ENCODE data around the gene ATP5F1E. TPM values are rescaled to one million over a fixed set of nuclear protein-coding genes. Genes with fewer than 3 reads are reported as not detected.

ATP5F1E gene
- total and polyA plus RNA-seq, 9 of the 15 experiments (the other 6 are each of a cell fraction or from before 2014, with no cell fraction given): 60.3 to 162 (median 113) TPM

GRCh38 chr20:59032713-59033059 lies 551 bp upstream of the ATP5F1E start (continued):
- TF ChIP-seq ZNF79 (CRISPR knock-in tag; IDR thresholded peaks at IDR 0.05; ENCODE audit: low read depth) (no peak), ZBTB11 (CRISPR knock-in tag; IDR thresholded peaks at IDR 0.05) (no peak), MLLT1 (IDR thresholded peaks at IDR 0.05) (no peak), E4F1 (CRISPR knock-in tag; IDR thresholded peaks at IDR 0.05; ENCODE audit: borderline replicate concordance) (no peak), HSF4 (CRISPR knock-in tag; IDR thresholded peaks at IDR 0.05; ENCODE audit: borderline replicate concordance) (0 out of 2 replicates have a peak, but pooled peaks have one; percentile 14), ARID4B (CRISPR knock-in tag; IDR thresholded peaks at IDR 0.05) (no peak), HMG20B (CRISPR knock-in tag; IDR thresholded peaks at IDR 0.05) (peak; percentile 87; the same call in 1 of the 2 replicates)
- TF ChIP-seq, protein P1, sequence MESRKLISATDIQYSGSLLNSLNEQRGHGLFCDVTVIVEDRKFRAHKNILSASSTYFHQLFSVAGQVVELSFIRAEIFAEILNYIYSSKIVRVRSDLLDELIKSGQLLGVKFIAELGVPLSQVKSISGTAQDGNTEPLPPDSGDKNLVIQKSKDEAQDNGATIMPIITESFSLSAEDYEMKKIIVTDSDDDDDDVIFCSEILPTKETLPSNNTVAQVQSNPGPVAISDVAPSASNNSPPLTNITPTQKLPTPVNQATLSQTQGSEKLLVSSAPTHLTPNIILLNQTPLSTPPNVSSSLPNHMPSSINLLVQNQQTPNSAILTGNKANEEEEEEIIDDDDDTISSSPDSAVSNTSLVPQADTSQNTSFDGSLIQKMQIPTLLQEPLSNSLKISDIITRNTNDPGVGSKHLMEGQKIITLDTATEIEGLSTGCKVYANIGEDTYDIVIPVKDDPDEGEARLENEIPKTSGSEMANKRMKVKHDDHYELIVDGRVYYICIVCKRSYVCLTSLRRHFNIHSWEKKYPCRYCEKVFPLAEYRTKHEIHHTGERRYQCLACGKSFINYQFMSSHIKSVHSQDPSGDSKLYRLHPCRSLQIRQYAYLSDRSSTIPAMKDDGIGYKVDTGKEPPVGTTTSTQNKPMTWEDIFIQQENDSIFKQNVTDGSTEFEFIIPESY (CRISPR knock-in tag; IDR thresholded peaks at IDR 0.05): peak; percentile 46; the same call in 1 of the 2 replicates
- TF ChIP-seq, protein P2, sequence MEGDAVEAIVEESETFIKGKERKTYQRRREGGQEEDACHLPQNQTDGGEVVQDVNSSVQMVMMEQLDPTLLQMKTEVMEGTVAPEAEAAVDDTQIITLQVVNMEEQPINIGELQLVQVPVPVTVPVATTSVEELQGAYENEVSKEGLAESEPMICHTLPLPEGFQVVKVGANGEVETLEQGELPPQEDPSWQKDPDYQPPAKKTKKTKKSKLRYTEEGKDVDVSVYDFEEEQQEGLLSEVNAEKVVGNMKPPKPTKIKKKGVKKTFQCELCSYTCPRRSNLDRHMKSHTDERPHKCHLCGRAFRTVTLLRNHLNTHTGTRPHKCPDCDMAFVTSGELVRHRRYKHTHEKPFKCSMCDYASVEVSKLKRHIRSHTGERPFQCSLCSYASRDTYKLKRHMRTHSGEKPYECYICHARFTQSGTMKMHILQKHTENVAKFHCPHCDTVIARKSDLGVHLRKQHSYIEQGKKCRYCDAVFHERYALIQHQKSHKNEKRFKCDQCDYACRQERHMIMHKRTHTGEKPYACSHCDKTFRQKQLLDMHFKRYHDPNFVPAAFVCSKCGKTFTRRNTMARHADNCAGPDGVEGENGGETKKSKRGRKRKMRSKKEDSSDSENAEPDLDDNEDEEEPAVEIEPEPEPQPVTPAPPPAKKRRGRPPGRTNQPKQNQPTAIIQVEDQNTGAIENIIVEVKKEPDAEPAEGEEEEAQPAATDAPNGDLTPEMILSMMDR (IDR thresholded peaks at IDR 0.05 in 2 of 3, conservative IDR thresholded peaks at IDR 0.05 in 1 of 3; ENCODE audit: insufficient read depth in 2 of 3, low read depth in 1 of 3, low read length in 3 of 3): 0 out of 6 replicates have a peak, but pooled peaks of 1 of the 3 experiments have one; percentile 16
